Lower leg skin (tissue), 3 donors: ENCODE measurements around the gene CENPK.

Source experiments
- POLR2A ChIP-seq, 2 donors: fragments of 450-650 bp; IDR thresholded peaks; one replicate each; pipeline ENCODE4 v1.6.1; 2016 to 2017; ENCODE audit warnings: antibody characterized with exemption in 2 of 2, mild to moderate bottlenecking in 1 of 2, moderate library complexity in 1 of 2
- TF ChIP-seq, protein P1 (sequence below), 3 donors: fragments of 450-650 bp; IDR thresholded peaks; one replicate each; pipeline ENCODE4 v1.5.1; 2016; ENCODE audit warnings: antibody characterized with exemption in 3 of 3, mild to moderate bottlenecking in 3 of 3, moderate library complexity in 2 of 3

DNA sequence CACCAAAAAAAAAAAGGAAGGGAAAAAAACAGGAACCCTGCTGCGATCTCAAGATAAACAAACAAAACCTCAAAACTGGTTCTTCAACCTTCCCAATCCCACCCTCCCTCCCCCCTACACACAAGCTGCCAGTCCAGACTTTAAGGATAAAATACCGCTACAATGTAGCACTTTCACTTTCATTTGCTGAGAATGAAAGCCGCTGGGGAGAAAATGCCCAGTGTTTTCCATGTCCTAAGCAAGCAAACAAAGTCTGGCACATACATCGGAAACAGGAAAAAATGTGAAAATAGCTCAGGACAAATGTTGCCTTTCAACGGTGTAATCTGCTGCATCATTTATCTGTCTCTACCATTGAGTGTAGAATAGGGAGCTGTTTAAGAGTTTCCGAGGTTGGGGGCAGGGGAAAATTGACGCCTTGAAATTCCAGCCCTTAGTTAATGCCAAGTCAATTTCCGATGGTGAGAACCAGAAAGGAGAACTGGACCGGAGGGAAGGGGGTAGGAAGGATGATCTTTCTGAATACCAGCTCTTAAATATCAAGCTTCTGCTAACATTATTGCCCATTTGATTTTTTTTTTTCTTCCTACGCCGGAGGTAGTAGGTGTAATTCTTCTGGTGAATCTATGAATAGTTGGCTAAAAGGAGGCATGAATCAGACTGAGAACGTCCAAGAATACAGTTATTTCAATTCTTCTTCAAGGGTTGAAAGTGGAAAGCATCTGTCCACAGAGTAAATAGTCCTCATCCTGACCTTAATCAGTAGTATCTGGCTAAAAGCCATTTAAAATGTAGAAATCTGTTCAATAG is 80.0 kb downstream of the CENPK start:
- TF ChIP-seq, protein P1, sequence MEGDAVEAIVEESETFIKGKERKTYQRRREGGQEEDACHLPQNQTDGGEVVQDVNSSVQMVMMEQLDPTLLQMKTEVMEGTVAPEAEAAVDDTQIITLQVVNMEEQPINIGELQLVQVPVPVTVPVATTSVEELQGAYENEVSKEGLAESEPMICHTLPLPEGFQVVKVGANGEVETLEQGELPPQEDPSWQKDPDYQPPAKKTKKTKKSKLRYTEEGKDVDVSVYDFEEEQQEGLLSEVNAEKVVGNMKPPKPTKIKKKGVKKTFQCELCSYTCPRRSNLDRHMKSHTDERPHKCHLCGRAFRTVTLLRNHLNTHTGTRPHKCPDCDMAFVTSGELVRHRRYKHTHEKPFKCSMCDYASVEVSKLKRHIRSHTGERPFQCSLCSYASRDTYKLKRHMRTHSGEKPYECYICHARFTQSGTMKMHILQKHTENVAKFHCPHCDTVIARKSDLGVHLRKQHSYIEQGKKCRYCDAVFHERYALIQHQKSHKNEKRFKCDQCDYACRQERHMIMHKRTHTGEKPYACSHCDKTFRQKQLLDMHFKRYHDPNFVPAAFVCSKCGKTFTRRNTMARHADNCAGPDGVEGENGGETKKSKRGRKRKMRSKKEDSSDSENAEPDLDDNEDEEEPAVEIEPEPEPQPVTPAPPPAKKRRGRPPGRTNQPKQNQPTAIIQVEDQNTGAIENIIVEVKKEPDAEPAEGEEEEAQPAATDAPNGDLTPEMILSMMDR (IDR thresholded peaks at IDR 0.05): no peak
- no peak for TF ChIP-seq POLR2A (IDR thresholded peaks at IDR 0.05)
